Erythroblast (primary cell): ENCODE results near the gene ADARB2.

Source experiments
- GATA1 ChIP-seq: IDR thresholded peaks from 2 replicates; pipeline ENCODE4 v1.6.1; 2011; ENCODE audit warnings: low read depth, mild to moderate bottlenecking, control low read depth, low read length, moderate library complexity
- POLR2A ChIP-seq: IDR thresholded peaks from 2 replicates; pipeline ENCODE4 v1.6.1; 2011; ENCODE audit warnings: mild to moderate bottlenecking, low read length

DNA sequence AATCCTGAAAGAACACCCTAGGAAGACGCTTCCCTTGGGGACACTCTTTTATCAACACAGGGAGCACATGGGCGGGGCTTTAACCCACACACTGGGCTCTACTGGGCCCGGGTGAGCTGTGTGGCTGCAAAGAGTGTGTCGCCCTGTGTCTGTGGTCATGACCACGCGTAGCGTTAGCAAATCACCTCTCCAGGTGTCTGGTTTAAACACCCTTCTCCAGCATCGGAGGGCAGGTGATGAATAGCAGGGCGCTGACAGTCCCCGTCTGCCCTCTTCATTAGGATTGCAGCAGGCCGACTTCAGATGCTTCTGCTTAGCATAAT lies 127.7 kb downstream of the ADARB2 start:
- TF ChIP-seq POLR2A (no peak), GATA1 (no peak)
